Measurements from ENCODE around the gene FGF18.
"Not testable (repeated sequence)": the region's sequence is repeated elsewhere in the genome, so short reads cannot be mapped to it uniquely, and the experiment has no call there.

The FGF18 gene, protein sequence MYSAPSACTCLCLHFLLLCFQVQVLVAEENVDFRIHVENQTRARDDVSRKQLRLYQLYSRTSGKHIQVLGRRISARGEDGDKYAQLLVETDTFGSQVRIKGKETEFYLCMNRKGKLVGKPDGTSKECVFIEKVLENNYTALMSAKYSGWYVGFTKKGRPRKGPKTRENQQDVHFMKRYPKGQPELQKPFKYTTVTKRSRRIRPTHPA

DNA sequence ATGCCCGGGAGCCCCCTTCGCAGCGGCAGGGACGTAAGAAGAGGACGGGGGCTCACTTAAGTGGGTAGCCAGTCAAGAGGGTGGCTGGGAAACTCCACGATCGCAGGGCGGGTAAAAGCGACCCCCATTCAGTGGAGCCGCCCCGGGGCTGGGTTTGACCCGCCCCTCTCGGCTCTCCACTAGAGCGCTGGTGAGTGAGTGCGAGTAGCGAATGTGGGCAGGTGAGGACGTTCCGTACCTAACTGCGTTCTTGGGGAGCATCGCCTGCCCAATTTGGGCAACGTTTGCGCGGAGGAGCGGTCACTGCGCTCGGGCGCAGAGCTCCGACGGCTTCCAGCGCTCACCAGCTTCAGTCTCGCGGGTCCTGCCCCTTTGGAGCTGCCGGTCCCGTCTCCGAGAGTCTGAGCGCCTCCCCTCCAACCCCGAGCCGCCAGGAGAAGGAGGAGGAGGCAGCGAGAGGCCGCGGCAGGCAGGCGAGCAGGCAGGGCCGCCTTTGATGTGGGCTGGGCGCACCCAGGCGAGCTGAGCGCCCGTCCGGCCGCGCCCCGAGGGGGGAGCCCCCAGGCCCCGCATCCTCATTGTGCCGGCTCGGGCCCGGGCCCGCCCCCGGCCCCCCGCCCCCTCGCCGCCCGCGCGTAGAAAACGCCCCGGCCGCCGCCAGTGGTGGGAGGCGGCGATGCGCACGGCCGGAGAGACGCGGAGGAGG is at the start of gene FGF18:
Gene FGF18 (plus strand): TSS at position 666 of the 706 bp plus-strand sequence. CDS start 553 bp downstream, outside the sequence.
- peak; percentile 34 for DNase-seq (ENCODE audit: low read depth)

DNA sequence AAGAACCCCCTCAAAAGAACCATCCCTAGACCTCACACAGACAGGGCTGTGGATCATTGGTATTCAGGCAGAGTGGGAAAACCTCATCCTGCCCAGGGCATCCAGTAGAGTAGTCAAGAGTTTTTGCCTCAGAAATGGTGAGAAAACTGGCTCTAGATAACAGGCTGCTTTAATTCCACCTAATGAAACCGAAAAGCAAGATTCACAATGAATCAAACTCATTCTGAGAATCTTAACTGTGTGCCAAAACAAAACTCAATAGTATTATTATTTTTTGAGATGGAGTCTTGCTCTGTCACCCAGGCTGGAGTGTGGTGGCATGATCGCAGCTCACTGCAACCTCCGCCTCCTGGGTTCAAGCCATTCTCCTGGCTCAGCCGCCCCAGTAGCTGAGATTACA is 49.5 kb upstream of the FGF18 start:
- no peak for DNase-seq (ENCODE audit: low read depth)

DNA sequence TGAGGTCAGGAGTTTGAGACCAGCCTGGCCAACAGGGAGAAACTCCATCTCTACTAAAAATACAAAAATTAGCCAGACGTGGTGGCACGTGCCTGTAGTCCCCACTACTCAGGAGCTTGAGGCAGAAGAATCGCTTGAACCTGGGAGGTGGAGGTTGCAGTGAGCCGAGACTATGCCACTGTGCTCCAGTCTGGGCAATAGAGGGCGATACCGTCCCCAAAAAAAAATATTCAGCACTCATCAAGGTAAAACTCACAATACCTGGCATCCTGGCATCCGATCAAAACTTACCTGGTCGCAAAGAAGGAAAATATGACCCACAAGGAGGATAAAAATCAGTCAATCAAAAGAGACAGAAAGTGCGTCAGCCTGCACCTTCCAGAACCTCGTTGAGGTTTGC is 48.6 kb upstream of the FGF18 start:
- DNase-seq (ENCODE audit: low read depth) = not testable (repeated sequence)

- DNase-seq (ENCODE audit: low read depth) = no peak
These were observed 48.1 kb upstream of the FGF18 start for GRCh38 chr5:171371326-171371725.

DNA sequence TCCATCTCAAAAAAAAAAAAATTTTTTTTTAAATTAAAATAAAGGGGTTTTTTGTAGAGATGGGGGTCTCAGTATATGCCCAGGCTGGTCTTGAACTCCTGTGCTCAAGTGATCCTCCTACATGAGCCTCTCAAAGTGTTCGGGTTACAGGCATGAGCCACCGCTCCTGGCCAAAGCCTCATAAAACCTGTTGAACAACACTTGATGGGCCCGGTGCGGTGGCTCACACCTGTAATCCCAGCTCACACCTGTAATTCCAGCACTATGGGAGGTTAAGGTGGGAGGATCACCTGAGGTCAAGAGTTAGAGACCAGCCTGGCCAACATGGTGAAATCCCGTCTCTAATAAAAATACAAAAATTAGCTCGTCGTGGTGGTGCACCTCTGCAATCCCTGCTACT is 39.5 kb upstream of the FGF18 start:
- no peak for DNase-seq (ENCODE audit: low read depth)

GRCh38 chr5:171384416-171384815 is 35.0 kb upstream of the FGF18 start:
- DNase-seq (ENCODE audit: low read depth) = not testable (repeated sequence)

DNA sequence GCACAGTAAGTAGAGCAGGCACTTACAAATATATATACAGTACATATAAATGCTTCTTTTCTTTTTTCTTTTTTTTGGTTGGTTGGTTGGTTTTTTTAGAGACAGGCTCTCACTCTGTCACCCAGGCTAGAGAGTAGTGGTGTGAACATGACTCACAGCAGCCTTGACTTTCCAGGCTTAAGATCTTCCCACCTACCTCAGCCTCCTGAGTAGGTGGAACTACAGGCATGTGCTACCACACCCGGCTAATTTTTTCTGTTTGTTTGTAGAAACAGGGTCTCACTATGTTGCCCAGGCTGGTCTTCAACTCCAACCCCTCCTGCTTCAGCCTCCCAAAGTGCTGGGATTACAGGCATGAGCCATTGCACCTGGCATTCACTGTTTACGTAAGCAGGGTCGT is 34.4 kb upstream of the FGF18 start:
- DNase-seq (ENCODE audit: low read depth) = not testable (repeated sequence)

DNA sequence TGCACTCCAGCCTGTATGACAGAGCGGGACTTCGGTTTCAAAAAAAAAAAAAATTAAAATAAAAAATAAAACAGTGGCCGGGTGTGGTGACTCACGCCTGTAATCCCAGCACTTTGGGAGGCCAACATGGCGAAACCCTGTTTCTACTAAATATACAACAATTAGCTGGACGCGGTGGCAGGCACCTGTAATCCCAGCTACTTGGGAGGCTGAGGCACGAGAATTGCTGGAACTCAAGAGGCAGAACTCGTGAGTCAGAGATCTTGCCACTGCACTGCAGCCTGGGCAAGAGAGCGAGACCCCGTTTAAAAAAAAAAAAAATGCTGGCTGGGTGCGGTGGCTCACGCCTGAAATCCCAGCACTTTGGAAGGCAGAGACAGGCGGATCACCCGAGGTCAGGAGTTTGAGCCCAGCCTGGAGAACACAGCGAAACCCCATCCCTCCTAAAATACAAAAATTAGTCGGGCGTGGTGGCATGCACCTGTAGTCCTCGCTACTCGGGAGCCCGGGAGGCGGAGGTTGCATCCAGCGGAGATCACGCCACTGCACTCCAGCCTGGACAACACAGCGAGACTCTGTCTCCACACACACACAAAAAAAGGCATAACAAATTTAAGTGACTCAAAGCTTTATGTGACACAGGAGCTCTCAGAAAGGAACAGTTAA is 33.3 kb upstream of the FGF18 start:
- DNase-seq (ENCODE audit: low read depth) = no peak

DNA sequence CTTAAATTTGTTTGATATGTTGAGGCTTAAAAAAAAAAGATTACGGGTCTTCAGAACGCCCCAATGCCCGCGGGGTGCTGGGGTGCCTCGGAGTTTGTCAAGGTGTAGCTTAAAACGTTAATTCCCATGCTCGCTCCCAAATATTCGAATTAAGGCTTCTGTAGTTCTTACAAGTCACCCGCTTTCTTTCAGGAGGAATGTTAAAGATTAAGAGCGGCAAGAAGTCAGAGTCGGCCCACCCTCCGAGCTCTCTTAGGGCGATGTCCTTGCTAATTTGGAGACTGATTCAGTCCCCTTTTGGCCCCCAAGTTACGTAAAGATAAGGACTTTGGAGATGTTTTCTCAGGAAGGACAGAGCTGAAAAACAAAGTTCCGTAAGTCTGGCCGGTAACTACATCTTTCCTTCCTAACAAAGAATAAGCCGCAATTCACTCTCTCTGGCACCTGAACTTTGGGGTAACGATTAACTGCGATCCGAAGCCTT is 32.5 kb upstream of the FGF18 start:
- DNase-seq (ENCODE audit: low read depth) = no peak

DNA sequence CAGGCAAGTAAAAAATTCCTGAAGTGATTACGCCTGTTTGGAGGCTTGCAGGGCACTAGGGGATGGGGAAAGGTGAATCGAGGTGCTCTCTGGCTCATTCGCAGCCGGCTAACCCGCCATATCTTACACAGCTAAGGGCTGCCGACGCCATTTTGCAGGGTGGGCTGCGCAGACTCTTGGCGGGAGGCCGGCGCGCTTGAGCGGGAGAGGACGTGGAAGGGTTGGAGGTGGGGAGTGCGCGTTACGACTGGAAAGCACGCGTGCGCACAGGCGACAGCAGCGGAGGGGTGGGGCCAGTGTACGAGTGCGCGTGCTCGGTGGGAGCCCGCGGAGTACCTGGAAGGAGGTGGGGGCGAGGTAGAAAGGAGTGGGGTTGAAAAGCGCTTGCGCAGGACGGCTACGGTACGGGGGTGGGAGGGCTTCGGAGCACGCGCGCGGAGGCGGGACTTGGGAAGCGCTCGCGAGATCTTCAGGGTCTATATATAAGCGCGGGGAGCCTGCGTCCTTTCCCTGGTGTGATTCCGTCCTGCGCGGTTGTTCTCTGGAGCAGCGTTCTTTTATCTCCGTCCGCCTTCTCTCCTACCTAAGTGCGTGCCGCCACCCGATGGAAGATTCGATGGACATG is 32.0 kb upstream of the FGF18 start, which contains the start of gene NPM1:
Gene NPM1 (plus strand): TSS at position 505 of the 625 bp plus-strand sequence. CDS start 100 bp downstream, at position 605.
- DNase-seq (ENCODE audit: low read depth) = peak; percentile 98

DNA sequence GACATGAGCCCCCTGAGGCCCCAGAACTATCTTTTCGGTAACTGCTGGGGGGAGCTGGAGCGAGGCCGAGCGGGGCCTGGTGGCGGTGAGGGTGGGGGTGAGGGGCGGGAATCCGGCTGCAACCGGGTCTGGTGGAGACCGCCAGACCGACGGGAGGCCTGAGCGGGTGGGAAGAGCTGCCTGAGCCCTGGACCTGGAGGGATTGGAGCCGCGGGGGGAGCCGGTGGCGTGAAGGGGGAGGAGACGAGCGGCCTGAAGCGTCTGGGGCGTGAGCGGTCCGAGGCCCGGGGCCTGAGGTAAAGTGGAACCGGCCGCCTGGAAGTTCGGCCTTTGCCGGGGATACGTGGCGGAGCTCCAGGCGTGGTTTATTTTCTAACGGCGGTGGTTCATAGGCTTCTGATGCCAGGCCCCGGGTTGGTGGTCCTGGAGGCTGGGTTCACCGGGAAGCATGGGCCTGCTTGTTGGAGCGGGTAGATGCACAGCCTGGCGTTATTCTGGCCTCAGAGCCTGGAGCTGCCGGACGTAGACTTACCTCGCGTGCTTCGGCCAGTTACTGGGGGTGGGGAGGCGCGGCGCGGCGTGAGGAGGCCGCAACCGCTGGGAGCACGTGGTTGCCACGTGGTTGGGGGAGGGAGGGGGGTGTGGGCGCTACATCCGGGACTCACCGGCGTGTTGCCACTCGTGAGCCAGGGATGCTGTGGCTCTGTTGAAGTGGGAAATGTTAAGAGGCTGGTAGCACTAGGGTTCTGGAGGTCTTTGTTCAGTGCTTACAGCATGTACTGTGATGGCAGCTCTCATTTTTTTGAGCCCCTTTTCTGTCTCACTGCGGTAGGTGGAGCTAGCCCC is 31.3 kb upstream of the FGF18 start:
- peak; percentile 78 for DNase-seq (ENCODE audit: low read depth)

DNA sequence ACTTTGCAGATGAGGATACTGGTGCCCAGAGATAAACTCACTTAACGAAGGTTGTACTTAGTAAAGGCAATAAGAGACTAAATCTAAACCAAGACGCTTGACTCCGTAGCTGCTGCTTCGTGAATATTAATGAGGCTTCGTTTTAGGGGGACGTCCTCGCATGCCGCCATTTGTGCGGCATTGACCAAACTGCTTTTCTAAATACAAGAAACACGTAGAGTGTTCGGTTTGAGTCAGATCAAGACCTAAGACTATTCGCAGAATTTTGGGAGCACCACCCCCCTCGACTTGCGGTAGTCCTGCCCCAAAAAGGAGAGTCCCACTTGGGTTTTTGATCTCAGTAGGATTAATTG is 30.7 kb upstream of the FGF18 start:
- DNase-seq (ENCODE audit: low read depth) = no peak

DNA sequence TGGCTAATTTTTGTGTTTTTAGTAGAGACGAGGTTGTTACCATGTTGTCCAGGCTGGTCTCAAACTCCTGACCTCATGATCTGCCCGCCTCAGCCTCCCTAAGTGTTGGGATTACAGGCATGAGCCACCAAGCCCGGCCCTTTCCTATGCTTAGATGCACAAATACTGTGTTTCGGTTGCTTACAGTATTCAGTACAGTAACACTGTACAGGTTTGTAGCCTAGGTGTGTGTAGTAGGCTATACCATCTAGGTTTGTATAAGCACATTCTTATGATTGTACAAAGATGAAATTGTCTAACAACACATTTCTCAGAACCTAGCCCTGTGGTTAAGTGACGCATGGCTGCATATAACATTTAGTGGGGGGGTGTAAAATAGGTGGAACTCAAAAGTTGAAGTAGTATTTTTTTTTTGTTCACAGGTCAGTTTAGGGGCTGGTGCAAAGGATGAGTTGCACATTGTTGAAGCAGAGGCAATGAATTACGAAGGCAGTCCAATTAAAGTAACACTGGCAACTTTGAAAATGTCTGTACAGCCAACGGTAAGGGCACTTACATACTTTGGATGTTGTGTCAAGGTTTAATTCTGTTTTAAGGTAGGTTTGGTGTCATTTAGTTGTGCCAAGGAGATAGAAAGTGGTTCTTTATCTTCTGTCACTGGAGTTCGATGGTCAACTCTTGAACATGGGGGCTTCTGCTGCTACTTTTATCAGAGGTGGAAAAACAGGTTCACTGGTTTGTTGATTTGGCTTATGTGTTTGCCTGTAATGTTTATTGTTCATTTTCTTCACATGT is 28.4 kb upstream of the FGF18 start:
- DNase-seq (ENCODE audit: low read depth) = no peak

- no peak for DNase-seq (ENCODE audit: low read depth)
These were observed 27.4 kb upstream of the FGF18 start for GRCh38 chr5:171391996-171392577.

GRCh38 chr5:171392585-171393159 is 26.8 kb upstream of the FGF18 start:
- DNase-seq (ENCODE audit: low read depth) = no peak

GRCh38 chr5:171395042-171395441 is 24.4 kb upstream of the FGF18 start:
- no peak for DNase-seq (ENCODE audit: low read depth)

GRCh38 chr5:171396583-171396982 is 22.9 kb upstream of the FGF18 start:
- DNase-seq (ENCODE audit: low read depth) = not testable (repeated sequence)

DNA sequence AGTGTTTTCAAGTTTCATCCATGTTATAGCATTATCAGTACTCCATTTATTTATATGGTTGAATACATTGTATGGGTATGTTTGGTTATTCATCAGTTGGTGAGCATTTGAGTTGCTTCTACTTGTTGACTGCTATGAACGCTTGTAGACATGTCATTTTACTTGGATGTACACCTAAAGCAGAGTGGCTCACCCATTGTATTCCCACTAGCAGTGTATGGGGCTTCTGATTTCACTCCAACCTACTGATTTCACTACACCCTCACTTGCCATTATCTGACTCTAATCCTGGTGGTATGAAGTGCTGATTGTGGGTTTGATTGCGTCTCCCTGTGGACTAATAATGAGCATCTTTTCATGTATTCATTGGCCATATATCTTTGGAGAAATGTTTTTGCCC is 22.3 kb upstream of the FGF18 start:
- no peak for DNase-seq (ENCODE audit: low read depth)

DNA sequence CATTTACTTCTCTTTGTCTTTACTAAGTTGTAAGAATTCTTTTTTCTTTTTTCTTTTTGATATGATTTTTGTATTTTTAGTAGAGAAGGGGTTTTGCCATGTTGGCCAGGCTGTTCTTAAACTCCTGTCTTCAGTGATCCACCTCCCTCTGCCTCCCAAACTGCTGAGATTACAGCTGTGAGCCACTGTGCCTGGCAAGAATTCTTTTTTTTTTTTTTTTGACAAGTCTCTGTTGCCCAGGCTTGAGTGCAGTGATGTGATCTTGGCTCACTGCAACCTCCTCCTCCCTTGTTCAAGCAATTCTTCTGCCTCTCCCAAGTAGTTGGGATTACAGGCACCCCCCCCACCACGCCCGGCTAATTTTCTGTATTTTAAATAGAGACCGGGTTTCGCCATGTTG is 21.8 kb upstream of the FGF18 start:
- DNase-seq (ENCODE audit: low read depth) = no peak

- not testable (repeated sequence) for DNase-seq (ENCODE audit: low read depth)
These were observed 20.8 kb upstream of the FGF18 start for GRCh38 chr5:171398660-171399059.
